GM18519 (cell line): ENCODE data around the gene CTNND2.

Experiments used
- ATAC-seq: cut with Tn5 transposase; IDR thresholded peaks from one replicate; pipeline ENCODE4 v1.9.1; 2021; ENCODE audit warnings: mild to moderate bottlenecking, moderate library complexity; ENCODE audit not compliant: unreplicated experiment, low FRiP score

Gene CTNND2

GRCh38 chr5:11790201-11790600, 114.0 kb downstream of the CTNND2 start:
- no peak for ATAC-seq

- ATAC-seq: no peak
Measured at GRCh38 chr5:11785771-11786352, 118.4 kb downstream of the CTNND2 start.

GRCh38 chr5:11780641-11781345, 123.5 kb downstream of the CTNND2 start:
- no peak for ATAC-seq

- ATAC-seq: no peak
Measured at GRCh38 chr5:11777096-11777495, 127.2 kb downstream of the CTNND2 start.

GRCh38 chr5:11770310-11770709, 133.9 kb downstream of the CTNND2 start:
- ATAC-seq: no peak

GRCh38 chr5:11760934-11761603, 143.2 kb downstream of the CTNND2 start:
- no peak for ATAC-seq

GRCh38 chr5:11758321-11758720, 145.9 kb downstream of the CTNND2 start:
- no peak for ATAC-seq

GRCh38 chr5:11757661-11758060, 146.6 kb downstream of the CTNND2 start:
- no peak for ATAC-seq

- ATAC-seq: no peak
Measured at GRCh38 chr5:11737010-11737409, 167.2 kb downstream of the CTNND2 start.

- no peak for ATAC-seq
Measured at GRCh38 chr5:11734369-11734768, 169.9 kb downstream of the CTNND2 start.

GRCh38 chr5:11733840-11734192, 170.4 kb downstream of the CTNND2 start:
- ATAC-seq: no peak

GRCh38 chr5:11733185-11733839, 170.9 kb downstream of the CTNND2 start:
- no peak for ATAC-seq

GRCh38 chr5:11724940-11725339, 179.3 kb downstream of the CTNND2 start:
- ATAC-seq: no peak

- peak; percentile 68 for ATAC-seq
Measured at GRCh38 chr5:11719888-11720481, 184.3 kb downstream of the CTNND2 start.

- no peak for ATAC-seq
Measured at GRCh38 chr5:11715461-11716196, 188.6 kb downstream of the CTNND2 start.

- no peak for ATAC-seq
Measured at GRCh38 chr5:11711932-11712331, 192.3 kb downstream of the CTNND2 start.

GRCh38 chr5:11709021-11709420, 195.2 kb downstream of the CTNND2 start:
- ATAC-seq: no peak

GRCh38 chr5:11704916-11705315, 199.3 kb downstream of the CTNND2 start:
- ATAC-seq: no peak

GRCh38 chr5:11700391-11700790, 203.9 kb downstream of the CTNND2 start:
- no peak for ATAC-seq

GRCh38 chr5:11692636-11693035, 211.6 kb downstream of the CTNND2 start:
- no peak for ATAC-seq
